SK-N-SH (cell line): ENCODE results near the gene PRRT1B. TPM values are rescaled to one million over a fixed set of nuclear protein-coding genes. Genes with fewer than 3 reads are reported as not detected.

Source experiments
- CTCF ChIA-PET: fragments of 300-600, 350-600 bp; formaldehyde crosslinking; extraction: SDS; loops from one replicate; lab custom pipeline; 2021; lab: Yijun Ruan, JAX
- POLR2A ChIA-PET: fragments of 350-600 bp; sonication (Branson Sonifier 250); formaldehyde crosslinking; extraction: SDS; loops from one replicate; lab custom pipeline; 2020; ENCODE audit warnings: antibody characterized with exemption, inconsistent platforms; lab: Yijun Ruan, JAX
- DNase-seq: peaks from one replicate; pipeline ENCODE4 v3.0.0; 2012
- H2AFZ ChIP-seq: fragments of 200-600 bp; sonication (generic); 2 replicates; pipeline ENCODE4 v1.8.1; 2016; ENCODE audit warnings: antibody characterized with exemption, mild to moderate bottlenecking, low read depth
- H3F3A ChIP-seq: fragments of 200-600 bp; sonication (generic); replicated peaks from 2 replicates; pipeline ENCODE3; 2016; ENCODE audit warnings: antibody characterized with exemption, mild to moderate bottlenecking; ENCODE audit not compliant: insufficient read depth
- H3K27ac ChIP-seq, 2 experiments: fragments of 200-500 bp in 1 of 2; fragments of 200-600 bp in 1 of 2; sonication (Bioruptor generic) in 1 of 2; sonication (generic), shearing (Covaris generic) in 1 of 2; 2 replicates each; pipeline versions ENCODE4 v1.5.1 to v1.6.1; 2014 to 2016; ENCODE audit warnings: low read depth in 2 of 2, inconsistent platforms in 1 of 2, low read length in 1 of 2, mild to moderate bottlenecking in 1 of 2, mixed read lengths in 1 of 2
- H3K27me3 ChIP-seq: fragments of 200-600 bp; sonication (generic), shearing (Covaris generic); 2 replicates; pipeline ENCODE4 v1.6.1; 2016; ENCODE audit warnings: mixed run types; ENCODE audit not compliant: insufficient read depth
- H3K36me3 ChIP-seq, 2 experiments: fragments of 200-500 bp in 1 of 2; fragments of 200-600 bp in 1 of 2; sonication (Bioruptor generic) in 1 of 2; sonication (generic) in 1 of 2; replicated peaks in 1 of 2; 2 replicates each; pipeline versions ENCODE3 to v1.5.1; 2014 to 2016; ENCODE audit warnings: low read length in 1 of 2, mild to moderate bottlenecking in 1 of 2; ENCODE audit not compliant: insufficient read depth in 2 of 2, control insufficient read depth in 1 of 2
- H3K4me1 ChIP-seq, 2 experiments: fragments of 200-500 bp in 1 of 2; fragments of 200-600 bp in 1 of 2; sonication (Bioruptor generic) in 1 of 2; sonication (generic), shearing (Covaris generic) in 1 of 2; 2 replicates each; pipeline versions ENCODE4 v1.5.1 to v1.6.1; 2014 to 2016; ENCODE audit warnings: low read depth in 1 of 2, low read length in 1 of 2, mixed run types in 1 of 2; ENCODE audit not compliant: insufficient read depth in 2 of 2, control insufficient read depth in 1 of 2
- H3K4me2 ChIP-seq: fragments of 200-600 bp; sonication (generic), shearing (Covaris generic); 2 replicates; pipeline ENCODE4 v1.6.1; 2017; ENCODE audit warnings: mixed run types
- H3K4me3 ChIP-seq, 2 experiments: fragments of 200-500 bp in 1 of 2; fragments of 200-600 bp in 1 of 2; sonication (Bioruptor generic) in 1 of 2; sonication (generic), shearing (Covaris generic) in 1 of 2; 2 replicates each; pipeline versions ENCODE4 v1.5.1 to v1.8.1; 2014 to 2016; ENCODE audit warnings: low read depth in 2 of 2, inconsistent platforms in 1 of 2, low read length in 1 of 2, mild to moderate bottlenecking in 1 of 2, mixed read lengths in 1 of 2, moderate library complexity in 1 of 2
- H3K79me2 ChIP-seq: fragments of 200-600 bp; sonication (generic); 2 replicates; pipeline ENCODE4 v1.8.1; 2017; ENCODE audit warnings: mild to moderate bottlenecking; ENCODE audit not compliant: insufficient read depth
- H3K9ac ChIP-seq: fragments of 200-600 bp; sonication (generic); 2 replicates; pipeline ENCODE4 v1.6.1; 2017; ENCODE audit warnings: mixed run types
- H3K9me2 ChIP-seq: fragments of 200-600 bp; sonication (generic); 2 replicates; pipeline ENCODE4 v1.6.1; 2017; ENCODE audit warnings: mixed run types
- H3K9me3 ChIP-seq: fragments of 200-600 bp; sonication (generic); 2 replicates; pipeline ENCODE4 v1.6.1; 2017; ENCODE audit warnings: mixed run types, mild to moderate bottlenecking, moderate library complexity
- H4K20me1 ChIP-seq: fragments of 200-600 bp; sonication (generic); 2 replicates; pipeline ENCODE4 v1.6.1; 2017; ENCODE audit warnings: mild to moderate bottlenecking, mixed run types; ENCODE audit not compliant: insufficient read depth
- CHD2 ChIP-seq: fragments of 150-350 bp; IDR thresholded peaks from 2 replicates; pipeline ENCODE4 v1.6.1; 2018; ENCODE audit warnings: low read length; ENCODE audit not compliant: partially characterized antibody
- ELF1 ChIP-seq: IDR thresholded peaks from 2 replicates; pipeline ENCODE4 v1.4.0; 2012
- EP300 ChIP-seq, 2 experiments: IDR thresholded peaks; 2 replicates each; pipeline versions ENCODE4 v1.4.0 to v1.6.1; 2012; ENCODE audit warnings: borderline replicate concordance in 1 of 2, low read depth in 1 of 2, low read length in 1 of 2
- EZH2phosphoT487 ChIP-seq: fragments of 200-600 bp; sonication (generic); IDR thresholded peaks from 2 replicates; pipeline ENCODE4 v1.6.1; 2017; ENCODE audit warnings: low read depth, mixed run types, mild to moderate bottlenecking, antibody characterized with exemption, moderate library complexity, borderline replicate concordance
- GABPA ChIP-seq: IDR thresholded peaks from 2 replicates; pipeline ENCODE4 v1.4.0; 2012; ENCODE audit warnings: low read depth, mild to moderate bottlenecking
- IRF3 ChIP-seq: fragments of 150-350 bp; IDR thresholded peaks from 2 replicates; pipeline ENCODE4 v1.6.1; 2016; ENCODE audit warnings: mild to moderate bottlenecking, low read depth, low read length
- MEF2A ChIP-seq: IDR thresholded peaks from 2 replicates; pipeline ENCODE4 v1.4.0; 2012; ENCODE audit warnings: low read depth, borderline replicate concordance
- REST ChIP-seq: IDR thresholded peaks from 2 replicates; pipeline ENCODE4 v1.6.1; 2012; ENCODE audit warnings: mild to moderate bottlenecking, low read depth, low read length, moderate library complexity
- TAF1 ChIP-seq: IDR thresholded peaks from 2 replicates; pipeline ENCODE4 v1.6.1; 2012; ENCODE audit warnings: low read depth, mild to moderate bottlenecking, low read length, moderate library complexity, borderline replicate concordance
- TCF12 ChIP-seq: IDR thresholded peaks from 2 replicates; pipeline ENCODE4 v1.4.0; 2012
- TEAD4 ChIP-seq: IDR thresholded peaks from 2 replicates; pipeline ENCODE4 v1.4.0; 2012; ENCODE audit warnings: mild to moderate bottlenecking, borderline replicate concordance; ENCODE audit not compliant: insufficient read depth
- USF1 ChIP-seq: IDR thresholded peaks from 2 replicates; pipeline ENCODE4 v1.4.0; 2012; ENCODE audit warnings: low read depth, borderline replicate concordance
- YY1 ChIP-seq: IDR thresholded peaks from 2 replicates; pipeline ENCODE4 v1.4.0; 2012; ENCODE audit warnings: low read depth, mild to moderate bottlenecking
- WGBS: methylation state at CpG from one replicate; pipeline ENCODE4 v1.1.6; 2017; ENCODE audit warnings: low lambda C conversion rate; 5-methylcytosine and 5-hydroxymethylcytosine counted together
- polyA plus RNA-seq, 3 experiments: library from polyadenylated mRNA; depleted of rRNA; stranded (reverse); fragments of >200 nt; gene quantifications; 2 replicates each; pipeline ENCODE4 v1.2.3, GENCODE V29; 2012
- TF ChIP-seq, protein P1 (sequence below): fragments of 150-350 bp; IDR thresholded peaks from 2 replicates; pipeline ENCODE4 v1.6.1; 2017; ENCODE audit warnings: antibody characterized with exemption, low read length, low read depth, borderline replicate concordance
- TF ChIP-seq, protein P2 (sequence below): IDR thresholded peaks from 2 replicates; pipeline ENCODE4 v1.4.0; 2012; ENCODE audit warnings: low read depth

PRRT1B gene
- polyA plus RNA-seq, 1 of the 3 experiments (the other 2 are of a cell fraction): not detected

DNA sequence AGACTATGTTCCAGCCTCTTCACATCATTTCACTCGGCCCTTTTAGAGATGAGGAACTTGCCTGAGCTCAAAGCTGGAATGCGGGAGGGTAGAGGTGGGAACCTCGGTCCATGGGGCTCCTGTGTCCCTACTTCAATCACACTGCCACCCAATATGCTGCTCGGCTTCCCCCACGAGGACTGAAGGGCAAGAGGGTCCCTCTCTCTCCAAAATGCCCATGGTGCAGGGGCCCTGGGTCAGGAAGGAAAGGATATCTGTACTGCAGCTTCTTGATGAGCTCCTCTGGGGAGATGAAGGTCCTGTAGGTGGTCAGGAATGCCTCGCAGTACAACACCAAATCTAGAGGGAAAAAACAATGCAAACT lies 46.5 kb downstream of the PRRT1B start:
- POLR2A ChIA-PET: no interaction called here
- Histone ChIP-seq H3K9ac (no peak overlapping the region), H4K20me1 (no peaks in the 10 kb centered on the region), H3K4me1 (no peaks in the 10 kb centered on the region), H3K9me3 (no peaks in the 10 kb centered on the region), H2AFZ (no peak overlapping the region), H3K4me3 (no peak overlapping the region), H3K4me2 (no peak overlapping the region), H3K79me2 (no peaks in the 10 kb centered on the region), H3K36me3 (peaks cover 0 to 40% of the 10 kb centered on the region in 2 experiments), H3K27ac (no peak overlapping the region), H3K27me3 (no peaks in the 10 kb centered on the region), H3K9me2 (no peaks in the 10 kb centered on the region), H3F3A (no peaks in the 10 kb centered on the region)
- CTCF ChIA-PET: interaction anchor here (0.6 to 5.8 kb wide), 25 partner anchors 9 to 243 kb away, joined by 3 to 55 read pairs (median 6); partner anchors contain the start of gene RAPGEF1
- no peak for DNase-seq
- WGBS: 78% methylated on average over 6 of the region's 6 CpGs
- TF ChIP-seq, protein P1, sequence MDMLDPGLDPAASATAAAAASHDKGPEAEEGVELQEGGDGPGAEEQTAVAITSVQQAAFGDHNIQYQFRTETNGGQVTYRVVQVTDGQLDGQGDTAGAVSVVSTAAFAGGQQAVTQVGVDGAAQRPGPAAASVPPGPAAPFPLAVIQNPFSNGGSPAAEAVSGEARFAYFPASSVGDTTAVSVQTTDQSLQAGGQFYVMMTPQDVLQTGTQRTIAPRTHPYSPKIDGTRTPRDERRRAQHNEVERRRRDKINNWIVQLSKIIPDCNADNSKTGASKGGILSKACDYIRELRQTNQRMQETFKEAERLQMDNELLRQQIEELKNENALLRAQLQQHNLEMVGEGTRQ: no peak
- TF ChIP-seq EZH2phosphoT487: no peak
- no peak for TF ChIP-seq EP300 (IDR thresholded peaks at IDR 0.05; ENCODE audit: borderline replicate concordance in 1 of 2, low read depth in 1 of 2, low read length in 1 of 2)
- no peak for TF ChIP-seq IRF3
- TF ChIP-seq ELF1: no peak
- TF ChIP-seq TCF12: no peak
- no peak for TF ChIP-seq TAF1
- no peak for TF ChIP-seq MEF2A
- no peak for TF ChIP-seq REST
- no peak for TF ChIP-seq USF1
- no peak for TF ChIP-seq GABPA
- no peak for TF ChIP-seq CHD2
- TF ChIP-seq, protein P2, sequence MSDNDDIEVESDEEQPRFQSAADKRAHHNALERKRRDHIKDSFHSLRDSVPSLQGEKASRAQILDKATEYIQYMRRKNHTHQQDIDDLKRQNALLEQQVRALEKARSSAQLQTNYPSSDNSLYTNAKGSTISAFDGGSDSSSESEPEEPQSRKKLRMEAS: no peak
- TF ChIP-seq YY1: no peak
- TF ChIP-seq TEAD4: no peak
